ENCODE measurements around the gene MTSS2. TPM values are rescaled to one million over a fixed set of nuclear protein-coding genes. Genes with fewer than 3 reads are reported as not detected.

The MTSS2 gene
- total RNA-seq, 1 donor: 56.5 TPM

DNA sequence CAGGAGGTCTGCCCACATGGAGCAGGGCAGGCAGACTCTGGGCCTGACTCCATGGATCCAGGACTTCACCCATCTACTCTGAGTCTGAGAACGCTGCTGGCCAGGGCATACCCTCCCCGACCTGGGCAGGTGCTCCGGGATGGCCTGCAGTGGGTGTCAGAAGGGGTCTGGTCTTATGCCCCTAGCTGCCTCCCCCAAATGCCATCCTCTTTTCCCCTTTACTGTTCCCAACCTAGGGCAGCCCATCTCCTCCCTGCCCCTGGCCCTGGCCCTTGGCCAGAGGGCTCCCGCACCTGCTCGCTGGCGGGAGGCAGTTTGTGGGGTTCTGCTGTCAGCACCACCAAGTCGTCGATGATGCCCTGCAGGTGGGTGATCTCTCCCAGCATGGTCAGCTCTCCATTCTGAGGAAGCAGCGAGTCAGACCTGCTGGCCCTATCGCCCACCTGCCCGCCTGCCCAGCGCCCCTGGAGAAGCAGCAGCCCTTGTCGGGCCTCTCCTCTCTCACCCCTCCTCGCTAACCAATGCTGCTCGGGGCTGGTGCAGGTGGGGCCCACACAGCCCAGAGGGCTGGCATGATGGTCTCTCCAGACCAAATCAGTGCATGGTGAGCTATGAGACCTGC is 8.2 kb downstream of the MTSS2 start:
- peaks cover 74% of the 10 kb centered on the region for H3K36me3 ChIP-seq (ENCODE audit: insufficient read depth, low read length)
- no peaks in the 10 kb centered on the region for H3K9me3 ChIP-seq (ENCODE audit: low read depth, low read length)
- no peak overlapping the region for H3K4me3 ChIP-seq (ENCODE audit: insufficient read depth, low read length)
- H3K4me1 ChIP-seq (ENCODE audit: insufficient read depth, low read length): peaks cover 17% of the 10 kb centered on the region
- DNase-seq (ENCODE audit: insufficient read length, low spot score, missing footprints): peak; percentile 73
- no peak overlapping the region for H3K4me2 ChIP-seq (ENCODE audit: insufficient read depth, low read length)
- H2AFZ ChIP-seq (ENCODE audit: low read length): no peak overlapping the region
- H3K27me3 ChIP-seq (ENCODE audit: insufficient read depth, low read length): no peaks in the 10 kb centered on the region
- TF ChIP-seq, protein P1, sequence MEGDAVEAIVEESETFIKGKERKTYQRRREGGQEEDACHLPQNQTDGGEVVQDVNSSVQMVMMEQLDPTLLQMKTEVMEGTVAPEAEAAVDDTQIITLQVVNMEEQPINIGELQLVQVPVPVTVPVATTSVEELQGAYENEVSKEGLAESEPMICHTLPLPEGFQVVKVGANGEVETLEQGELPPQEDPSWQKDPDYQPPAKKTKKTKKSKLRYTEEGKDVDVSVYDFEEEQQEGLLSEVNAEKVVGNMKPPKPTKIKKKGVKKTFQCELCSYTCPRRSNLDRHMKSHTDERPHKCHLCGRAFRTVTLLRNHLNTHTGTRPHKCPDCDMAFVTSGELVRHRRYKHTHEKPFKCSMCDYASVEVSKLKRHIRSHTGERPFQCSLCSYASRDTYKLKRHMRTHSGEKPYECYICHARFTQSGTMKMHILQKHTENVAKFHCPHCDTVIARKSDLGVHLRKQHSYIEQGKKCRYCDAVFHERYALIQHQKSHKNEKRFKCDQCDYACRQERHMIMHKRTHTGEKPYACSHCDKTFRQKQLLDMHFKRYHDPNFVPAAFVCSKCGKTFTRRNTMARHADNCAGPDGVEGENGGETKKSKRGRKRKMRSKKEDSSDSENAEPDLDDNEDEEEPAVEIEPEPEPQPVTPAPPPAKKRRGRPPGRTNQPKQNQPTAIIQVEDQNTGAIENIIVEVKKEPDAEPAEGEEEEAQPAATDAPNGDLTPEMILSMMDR (IDR thresholded peaks at IDR 0.05; ENCODE audit: extremely low read depth, low read depth, low read length): no peak
- no peak overlapping the region for H3K27ac ChIP-seq (ENCODE audit: low read depth, low read length)
- peaks cover 33% of the 10 kb centered on the region for H4K20me1 ChIP-seq (ENCODE audit: insufficient read depth, low read length)
- H3K79me2 ChIP-seq (ENCODE audit: insufficient read depth, low read length): peaks cover 72% of the 10 kb centered on the region

DNA sequence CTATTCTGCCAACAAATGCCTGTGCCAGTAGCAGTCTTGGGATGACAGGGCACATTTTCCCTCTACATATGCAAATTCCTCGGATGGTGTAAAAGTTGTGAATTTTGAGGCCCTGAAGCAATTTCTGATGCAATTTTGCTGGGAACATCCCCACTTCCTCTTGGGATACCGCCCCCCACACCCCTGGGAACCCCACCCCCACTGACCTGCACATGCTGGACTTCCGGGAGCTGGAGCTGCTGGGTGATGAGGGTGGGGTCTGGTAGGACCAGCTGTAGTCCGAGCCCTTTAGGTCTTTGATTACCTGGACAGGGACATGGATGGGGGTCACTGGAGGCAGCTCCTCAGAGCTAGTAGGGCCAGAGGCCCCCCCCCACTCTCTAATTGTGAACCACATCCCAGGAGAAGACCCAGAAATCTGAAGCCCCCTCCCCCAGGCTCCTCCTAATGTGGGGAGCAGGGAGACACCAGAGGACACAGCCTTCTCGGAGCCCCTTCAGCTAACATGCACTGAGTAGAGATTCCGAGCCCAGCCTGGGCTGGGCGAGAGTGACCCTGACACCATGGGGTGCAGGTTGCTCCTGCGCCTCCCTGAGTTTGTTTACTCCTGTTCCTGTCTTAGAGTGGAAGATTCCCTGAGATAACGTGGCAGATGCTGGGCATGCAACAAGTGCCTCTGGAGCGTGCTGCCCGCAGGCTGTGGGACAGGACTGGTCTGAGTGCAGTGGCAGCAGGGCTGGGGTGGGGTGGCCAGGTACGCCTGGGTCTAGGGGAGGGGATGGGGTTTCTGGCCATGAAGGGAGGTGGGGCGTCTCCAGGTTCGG is 9.0 kb downstream of the MTSS2 start:
- H3K79me2 ChIP-seq (ENCODE audit: insufficient read depth, low read length): peaks cover 65% of the 10 kb centered on the region
- no peak overlapping the region for H2AFZ ChIP-seq (ENCODE audit: low read length)
- peaks cover 28% of the 10 kb centered on the region for H4K20me1 ChIP-seq (ENCODE audit: insufficient read depth, low read length)
- no peak overlapping the region for H3K4me2 ChIP-seq (ENCODE audit: insufficient read depth, low read length)
- peaks cover 78% of the 10 kb centered on the region for H3K36me3 ChIP-seq (ENCODE audit: insufficient read depth, low read length)
- no peak overlapping the region for H3K4me3 ChIP-seq (ENCODE audit: insufficient read depth, low read length)
- TF ChIP-seq, protein P1 (IDR thresholded peaks at IDR 0.05; ENCODE audit: extremely low read depth, low read depth, low read length): no peak
- DNase-seq (ENCODE audit: insufficient read length, low spot score, missing footprints): peak; percentile 84
- peak overlapping the region; percentile 54 for H3K27ac ChIP-seq (ENCODE audit: low read depth, low read length)
- H3K9me3 ChIP-seq (ENCODE audit: low read depth, low read length): no peaks in the 10 kb centered on the region
- H3K4me1 ChIP-seq (ENCODE audit: insufficient read depth, low read length): peaks cover 10% of the 10 kb centered on the region
- H3K27me3 ChIP-seq (ENCODE audit: insufficient read depth, low read length): no peaks in the 10 kb centered on the region

DNA sequence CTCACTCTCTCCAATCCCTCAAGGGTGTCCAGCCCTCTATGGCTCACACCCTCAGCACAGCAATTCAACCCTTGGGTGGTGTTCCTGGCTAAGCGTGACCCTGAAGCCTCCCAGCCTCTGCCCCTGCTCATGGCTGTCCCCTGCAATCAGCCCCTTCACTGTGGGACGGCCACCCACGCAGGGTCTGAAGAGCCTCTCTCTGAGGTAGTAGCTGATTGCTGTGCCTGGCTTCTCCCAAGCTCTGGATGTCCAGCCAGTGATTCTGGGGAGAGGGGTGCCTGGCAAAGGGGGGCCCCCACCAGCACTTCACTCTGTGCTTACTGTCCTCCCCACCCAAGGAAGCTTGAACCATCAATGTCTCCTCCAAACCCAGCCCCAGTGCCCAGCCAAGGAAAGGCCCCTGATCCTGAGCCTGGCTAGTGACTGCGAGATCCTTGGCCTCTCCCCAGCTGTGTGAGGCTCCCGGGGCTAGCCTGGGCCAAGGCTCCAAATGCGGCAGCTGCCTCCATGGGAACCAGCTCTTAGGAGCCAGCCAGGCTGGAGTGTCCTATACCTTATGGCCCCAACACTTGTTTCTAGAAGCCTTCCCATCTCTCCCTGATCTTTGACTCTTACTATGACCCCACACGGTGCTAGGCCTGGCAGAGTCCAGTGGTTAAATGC is 9.9 kb downstream of the MTSS2 start:
- Histone ChIP-seq H3K27ac (ENCODE audit: low read depth, low read length) (peak overlapping the region; percentile 54), H3K36me3 (ENCODE audit: insufficient read depth, low read length) (peaks cover 87% of the 10 kb centered on the region), H2AFZ (ENCODE audit: low read length) (no peak overlapping the region), H3K27me3 (ENCODE audit: insufficient read depth, low read length) (no peaks in the 10 kb centered on the region), H3K9me3 (ENCODE audit: low read depth, low read length) (no peaks in the 10 kb centered on the region), H3K4me2 (ENCODE audit: insufficient read depth, low read length) (no peak overlapping the region), H3K79me2 (ENCODE audit: insufficient read depth, low read length) (peaks cover 62% of the 10 kb centered on the region), H4K20me1 (ENCODE audit: insufficient read depth, low read length) (peaks cover 21% of the 10 kb centered on the region), H3K4me3 (ENCODE audit: insufficient read depth, low read length) (no peak overlapping the region), H3K4me1 (ENCODE audit: insufficient read depth, low read length) (peaks cover under 1% of the 10 kb centered on the region)
- DNase-seq (ENCODE audit: insufficient read length, low spot score, missing footprints): peak; percentile 52
- TF ChIP-seq, protein P1 (IDR thresholded peaks at IDR 0.05; ENCODE audit: extremely low read depth, low read depth, low read length): no peak

All from osteoblast (primary cell).